K562 (cell line): Measurements from ENCODE around the gene FLRT1. TPM values are rescaled to one million over a fixed set of nuclear protein-coding genes. Genes with fewer than 3 reads are reported as not detected.

Experiments
- AFF1 ChIP-seq, 2 experiments: fragments of 450-650 bp; IDR thresholded peaks; 2 replicates each; pipeline ENCODE4 v1.6.1; 2018; ENCODE audit warnings: mild to moderate bottlenecking in 2 of 2, low read depth in 1 of 2; ENCODE audit not compliant: partially characterized antibody in 2 of 2
- CBX1 ChIP-seq: sonication (generic); IDR thresholded peaks from 2 replicates; pipeline ENCODE4 v1.6.1; 2016; ENCODE audit warnings: antibody characterized with exemption, low read depth, mild to moderate bottlenecking
- E2F8 ChIP-seq: fragments of 450-650 bp; IDR thresholded peaks from 2 replicates; pipeline ENCODE4 v1.7.1; 2018; ENCODE audit warnings: mild to moderate bottlenecking, low read depth; ENCODE audit not compliant: partially characterized antibody
- ETV5 ChIP-seq: sonication (generic); formaldehyde crosslinking; IDR thresholded peaks from 2 replicates; pipeline ENCODE4 v1.4.0; 2020; ENCODE audit warnings: low read depth, mild to moderate bottlenecking, missing genetic modification reagents
- HLTF ChIP-seq: fragments of 450-650 bp; IDR thresholded peaks from 2 replicates; pipeline ENCODE4 v1.6.1; 2016
- KLF16 ChIP-seq: IDR thresholded peaks from 2 replicates; pipeline ENCODE4 v1.6.1; 2016; ENCODE audit warnings: antibody characterized with exemption
- MAFK ChIP-seq: IDR thresholded peaks from 2 replicates; pipeline ENCODE4 v1.6.1; 2011; ENCODE audit warnings: low read length, improper control_type of control experiment
- MXD1 ChIP-seq: fragments of 250-450 bp; sonication (Bioruptor Pico); IDR thresholded peaks from 2 replicates; pipeline ENCODE4 v1.8.0; 2021; ENCODE audit warnings: borderline replicate concordance, mild to moderate bottlenecking, moderate library complexity; ENCODE audit not compliant: poor library complexity, severe bottlenecking
- MYBL2 ChIP-seq, 2 experiments: fragments of 450-650 bp in 1 of 2; sonication (generic) in 1 of 2; formaldehyde crosslinking in 1 of 2; IDR thresholded peaks; 2 replicates each; pipeline versions ENCODE4 v1.6.1 to v1.8.1; 2017 to 2022; ENCODE audit warnings: borderline replicate concordance in 1 of 2, inconsistent platforms in 1 of 2, low read depth in 1 of 2, mild to moderate bottlenecking in 1 of 2, missing genetic modification reagents in 1 of 2, moderate library complexity in 1 of 2
- NCOA4 ChIP-seq: fragments of 450-650 bp; IDR thresholded peaks from 2 replicates; pipeline ENCODE4 v1.6.1; 2018; ENCODE audit warnings: mild to moderate bottlenecking; ENCODE audit not compliant: partially characterized antibody
- NFATC3 ChIP-seq: fragments of 450-650 bp; IDR thresholded peaks from 2 replicates; pipeline ENCODE4 v1.6.1; 2017; ENCODE audit warnings: mild to moderate bottlenecking
- NR0B1 ChIP-seq: fragments of 450-650 bp; IDR thresholded peaks from one replicate; pipeline ENCODE4 v1.6.1; 2018; ENCODE audit warnings: mild to moderate bottlenecking, moderate library complexity; ENCODE audit not compliant: partially characterized antibody
- TAF9B ChIP-seq: fragments of 450-650 bp; IDR thresholded peaks from 2 replicates; pipeline ENCODE4 v1.6.1; 2018; ENCODE audit warnings: mild to moderate bottlenecking; ENCODE audit not compliant: partially characterized antibody
- TAL1 ChIP-seq: fragments of 450-650 bp; IDR thresholded peaks from 2 replicates; pipeline ENCODE4 v1.6.1; 2016; ENCODE audit warnings: mild to moderate bottlenecking
- XRCC5 ChIP-seq: fragments of 200-400 bp; formaldehyde crosslinking; IDR thresholded peaks from 2 replicates; pipeline ENCODE4 v1.6.1; 2017; ENCODE audit warnings: low read depth, mild to moderate bottlenecking, low read length
- ZBTB2 ChIP-seq: fragments of 450-650 bp; IDR thresholded peaks from 2 replicates; pipeline ENCODE4 v1.6.1; 2016; ENCODE audit warnings: antibody characterized with exemption
- ZNF140 ChIP-seq: fragments of 250-450 bp; sonication (Bioruptor Pico); IDR thresholded peaks from 2 replicates; pipeline ENCODE4 v1.8.0; 2021; ENCODE audit warnings: moderate library complexity, mild to moderate bottlenecking, inconsistent platforms
- polyA plus RNA-seq, 8 experiments: library from polyadenylated mRNA; depleted of rRNA in 4 of 8; stranded (reverse) in 5 of 8; unstranded in 3 of 8; fragments of >200 nt; fragmentation: Nextera tagmentation in 2 of 8; fragmentation: Illumina TruSeq in 1 of 8; extraction: Ambion mirVana in 2 of 8; extraction: Trizol in 1 of 8; gene quantifications; 2 replicates each; pipeline versions ENCODE4 v1.2.1 to v1.2.3, GENCODE V29; 2011 to 2014; ENCODE audit warnings: inconsistent platforms in 1 of 8, missing spikeins in 1 of 8
- total RNA-seq, 7 experiments: library from RNA; depleted of rRNA in 6 of 7; stranded (reverse); fragments of >200 nt in 6 of 7; fragmentation: Illumina TruSeq in 2 of 7; extraction: Trizol in 2 of 7; gene quantifications; 2 replicates each; pipeline versions ENCODE4 v1.2.1 to v1.2.3, GENCODE V29; 2011 to 2021; ENCODE audit warnings: low replicate concordance in 1 of 7

FLRT1 gene
- total and polyA plus RNA-seq, 9 of the 15 experiments (the other 6 are each of a cell fraction or from before 2014, with no cell fraction given) = not detected

GRCh38 chr11:63986156-63986931 lies 49.4 kb upstream of the FLRT1 start, which contains the start of gene OTUB1 (continued):
- TF ChIP-seq AFF1 (IDR thresholded peaks at IDR 0.05; ENCODE audit: low read depth in 1 of 2, partially characterized antibody in 2 of 2) (peak in 1 of 2 experiments; percentile 27), MXD1 (CRISPR knock-in tag) (no peak), ZBTB2 (no peak), MAFK (no peak), NR0B1 (no peak), CBX1 (no peak), NFATC3 (no peak), TAL1 (no peak), ZNF140 (CRISPR knock-in tag) (no peak), TAF9B (peak; percentile 94), NCOA4 (no peak), XRCC5 (no peak), ETV5 (no peak; the same call in 1 of the 2 replicates), MYBL2 (IDR thresholded peaks at IDR 0.05; ENCODE audit: low read depth) (no peak), MYBL2 (CRISPR knock-in tag; IDR thresholded peaks at IDR 0.05; ENCODE audit: borderline replicate concordance) (no peak), E2F8 (peak; percentile 76), HLTF (no peak), KLF16 (no peak)
